HCT116 (cell line): Measurements from ENCODE around the gene CCDC8. TPM values are rescaled to one million over a fixed set of nuclear protein-coding genes. Genes with fewer than 3 reads are reported as not detected.

ENCODE experiments used
- total RNA-seq: library from RNA; stranded (reverse); gene quantifications from one replicate; pipeline ENCODE4 v1.2.1, GENCODE V29; 2021; ENCODE audit not compliant: unreplicated experiment

CCDC8 gene
- total RNA-seq, 1 experiment from 2014 or later: 0.10 TPM

Other genes starting within 250 kb of the CCDC8 start
- gene IGFL1, start 183.8 kb downstream of the CCDC8 start, total RNA-seq: not detected
- gene HIF3A, start 116.5 kb downstream of the CCDC8 start, total RNA-seq: 0.98 TPM
- 102 TPM for gene PPP5C, start 66.5 kb downstream of the CCDC8 start, total RNA-seq
- not detected for gene PNMA8C, start 15.4 kb upstream of the CCDC8 start, total RNA-seq
- not detected for gene PNMA8A, start 58.0 kb upstream of the CCDC8 start, total RNA-seq
- 0.10 TPM for gene PNMA8B, start 82.3 kb upstream of the CCDC8 start, total RNA-seq
- 335 TPM for gene CALM3, start 187.8 kb upstream of the CCDC8 start, total RNA-seq
- gene PTGIR, start 211.5 kb upstream of the CCDC8 start, total RNA-seq: not detected
- gene GNG8, start 222.6 kb upstream of the CCDC8 start, total RNA-seq: not detected
- 2.0 TPM for gene DACT3, start 247.6 kb upstream of the CCDC8 start, total RNA-seq